ENCODE data around the gene CHERP. TPM values are rescaled to one million over a fixed set of nuclear protein-coding genes. Genes with fewer than 3 reads are reported as not detected.
"Not testable (repeated sequence)": the region's sequence is repeated elsewhere in the genome, so short reads cannot be mapped to it uniquely, and the experiment has no call there.

CHERP gene
- total RNA-seq, 1 donor from 2014 or later: 19.7 TPM

DNA sequence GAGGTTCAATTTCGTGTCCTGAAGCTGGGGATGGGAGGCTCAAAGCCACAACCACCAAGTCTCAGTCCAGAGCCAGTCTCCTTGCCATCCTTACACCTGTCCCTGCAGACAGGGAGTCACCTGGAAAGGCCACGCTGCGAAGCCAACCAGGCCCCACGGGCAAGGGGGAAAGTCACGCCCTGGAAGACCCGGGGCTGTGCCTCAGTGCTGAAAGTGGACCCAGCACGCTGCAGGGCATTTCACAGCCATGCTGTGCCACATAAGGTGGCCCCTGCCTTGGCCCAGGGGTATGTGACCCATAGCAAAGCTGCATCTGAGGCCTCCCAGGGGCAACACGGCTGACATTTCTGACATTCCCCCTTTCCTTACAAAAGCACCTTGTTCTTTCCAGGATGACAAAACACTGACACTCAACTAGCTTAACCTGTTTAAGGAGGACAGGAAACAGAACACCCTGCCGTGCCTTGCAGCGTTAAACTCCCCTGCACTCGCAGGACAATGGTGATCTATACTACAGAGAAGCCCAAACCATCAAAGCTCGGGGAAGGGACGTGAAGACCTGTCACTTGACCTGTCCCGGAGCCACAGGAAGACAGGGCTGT lies 14.8 kb downstream of the CHERP start:
- DNase-seq: no peak
- ATAC-seq (ENCODE audit: poor library complexity): no peak
- intact Hi-C loops (cut with DNase I): no loop called here

DNA sequence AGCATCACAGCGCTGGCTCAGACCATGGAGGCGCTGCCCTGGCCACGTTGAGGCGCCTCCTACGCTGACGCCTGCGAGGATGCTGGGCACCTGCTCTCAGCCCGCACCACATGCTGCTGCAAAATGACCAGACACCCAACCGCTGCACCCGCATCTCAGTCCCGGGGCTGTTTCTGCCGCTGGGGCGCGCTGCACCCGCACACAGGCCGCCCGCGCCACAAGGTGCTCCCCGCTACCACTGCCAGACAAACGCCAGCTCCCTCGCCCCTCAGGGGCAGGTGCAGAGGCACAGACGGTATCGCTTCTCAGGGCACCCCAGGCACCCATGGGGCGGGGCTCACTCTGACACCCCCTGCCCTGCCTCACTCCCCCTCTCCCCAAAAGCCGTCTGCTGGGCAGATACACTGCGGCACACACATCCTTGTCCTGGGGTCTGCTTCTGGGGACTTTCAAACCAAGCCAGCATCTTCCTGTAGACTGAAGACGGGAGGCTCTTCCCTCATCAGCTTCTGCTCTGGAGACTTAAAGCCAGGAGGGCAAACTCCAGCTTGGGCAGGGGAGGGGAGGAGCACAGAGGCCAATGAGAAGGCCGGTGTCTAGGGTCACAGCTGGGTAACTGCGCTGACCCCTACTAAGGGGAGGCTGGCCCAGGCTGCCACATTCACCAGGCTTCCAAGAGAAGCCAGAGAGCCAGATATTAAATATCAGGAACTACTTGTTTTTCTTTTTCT lies 16.3 kb downstream of the CHERP start:
- intact Hi-C loops (cut with DNase I): no loop called here
- DNase-seq (no peak), ATAC-seq (ENCODE audit: poor library complexity) (no peak)

- no peak for ATAC-seq (ENCODE audit: poor library complexity)
- intact Hi-C loops (cut with DNase I): no loop called here
- no peak for DNase-seq
Observed at GRCh38 chr19:16524991-16525734, 17.1 kb downstream of the CHERP start.

DNA sequence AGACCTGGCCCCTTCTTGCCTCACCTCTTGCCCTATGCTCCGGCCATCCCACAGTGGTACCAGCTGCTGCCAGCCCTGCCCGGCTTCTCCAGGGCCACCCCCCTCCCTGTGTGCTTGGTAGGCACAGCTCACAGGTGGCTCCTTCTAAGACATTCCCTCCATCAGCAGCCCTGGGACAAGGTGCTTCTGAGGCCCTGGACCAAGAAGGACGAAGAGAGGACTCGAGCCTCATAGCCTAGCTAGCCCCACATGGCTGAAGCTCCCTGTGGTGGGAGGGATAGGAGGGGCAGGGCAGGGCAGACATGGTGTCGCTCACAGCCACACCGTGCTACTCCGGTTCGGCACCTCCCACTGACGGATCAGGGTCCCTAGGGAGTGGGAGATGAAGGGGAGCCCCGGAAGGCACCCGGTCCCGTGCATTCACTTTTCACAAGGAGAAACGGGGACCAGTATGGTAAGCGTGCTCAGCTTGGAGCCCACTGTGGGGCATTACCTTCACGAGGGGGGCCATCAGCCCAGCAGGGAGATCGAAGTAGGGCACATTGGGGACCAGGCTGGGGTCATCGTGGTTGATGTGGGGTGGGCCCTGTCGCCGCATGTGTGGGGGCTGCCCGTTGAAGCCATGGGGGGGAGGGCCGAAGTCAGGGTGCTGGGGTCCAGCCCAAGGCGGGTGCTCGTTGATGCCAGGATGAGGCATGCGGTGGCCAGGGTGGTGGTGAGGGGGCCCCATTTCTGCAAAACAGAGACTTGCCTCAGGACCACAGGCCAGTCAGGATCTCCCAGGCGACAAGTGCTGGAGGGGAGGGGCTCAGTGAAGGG lies 19.5 kb downstream of the CHERP start:
- intact Hi-C loops (cut with DNase I): no loop called here
- no peak for ATAC-seq (ENCODE audit: poor library complexity)

GRCh38 chr19:16521715-16522289 lies 20.4 kb downstream of the CHERP start:
- DNase-seq (no peak), ATAC-seq (ENCODE audit: poor library complexity) (no peak)
- intact Hi-C loops (cut with DNase I): no loop called here

More for the DNA sequence above, 19.5 kb downstream of the CHERP start:
- no peak for DNase-seq

GRCh38 chr19:16520986-16521624 lies 21.1 kb downstream of the CHERP start:
- intact Hi-C loops (cut with DNase I): no loop called here
- DNase-seq (no peak), ATAC-seq (ENCODE audit: poor library complexity) (no peak)

- DNase-seq (no peak), ATAC-seq (ENCODE audit: poor library complexity) (no peak)
- intact Hi-C loops (cut with DNase I): no loop called here
Observed at GRCh38 chr19:16520074-16520973, 21.9 kb downstream of the CHERP start.

DNA sequence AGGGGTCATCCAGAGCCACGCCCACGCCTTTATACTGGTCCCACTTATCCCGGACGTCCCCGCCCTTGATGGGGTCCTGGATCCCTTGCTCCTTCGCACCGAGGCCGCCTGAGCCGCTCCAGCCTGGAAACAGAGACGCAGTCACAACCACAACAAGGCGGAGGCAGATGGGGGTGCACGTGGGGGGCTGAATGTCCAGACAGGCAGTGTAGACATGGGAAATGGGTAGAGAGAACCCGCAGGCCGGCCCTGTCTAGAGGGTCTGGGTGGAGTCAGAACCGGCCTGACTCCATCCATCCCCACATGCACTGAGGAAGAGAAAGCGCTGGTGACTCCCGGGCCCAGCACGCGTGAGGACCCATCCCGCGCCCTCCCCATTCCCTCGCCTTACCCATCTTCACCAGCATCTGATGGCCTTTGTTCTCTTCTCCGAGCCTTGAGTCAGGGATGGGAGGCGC lies 23.0 kb downstream of the CHERP start:
- ATAC-seq (ENCODE audit: poor library complexity): no peak
- no peak for DNase-seq
- intact Hi-C loops (cut with DNase I): no loop called here

DNA sequence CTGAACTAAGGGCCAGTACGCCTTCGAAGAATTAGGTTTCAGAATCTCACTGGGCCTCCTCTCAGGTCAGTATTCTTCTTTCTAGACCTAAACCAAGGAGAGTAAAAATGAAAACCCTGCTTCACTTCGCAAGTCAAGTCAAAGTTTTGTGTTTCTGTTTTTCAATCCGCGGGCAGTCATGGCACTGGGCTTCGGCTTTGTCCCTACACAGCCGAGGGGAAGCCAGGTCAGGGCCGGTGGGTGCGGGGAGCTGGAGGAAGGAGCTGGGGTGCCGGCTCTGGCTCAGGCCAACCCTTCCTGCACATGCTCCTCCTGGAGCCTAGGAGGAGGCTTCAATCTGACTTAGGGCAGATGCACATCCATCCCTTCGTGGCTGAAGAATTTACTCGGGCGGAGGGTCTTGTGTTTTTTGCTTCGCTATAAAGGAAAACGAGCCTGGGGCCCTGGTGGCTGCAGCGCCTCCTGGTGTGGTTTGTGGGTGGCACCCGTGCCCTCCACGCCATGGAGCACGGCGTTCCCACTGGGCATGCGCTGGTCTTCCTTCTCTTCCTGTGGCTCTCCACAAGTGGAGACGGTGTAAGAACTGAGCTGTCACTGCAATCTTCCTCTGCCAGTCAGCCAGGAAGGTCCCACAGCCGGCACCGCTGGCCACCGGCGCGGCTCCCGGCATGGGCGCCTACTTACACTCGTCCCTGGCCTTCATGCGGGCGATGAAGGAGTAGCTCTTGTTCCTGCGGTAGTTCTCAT lies 23.6 kb downstream of the CHERP start:
- ATAC-seq (ENCODE audit: poor library complexity): no peak
- DNase-seq: no peak
- intact Hi-C loops (cut with DNase I): no loop called here

GRCh38 chr19:16518061-16518460 lies 24.2 kb downstream of the CHERP start:
- no peak for ATAC-seq (ENCODE audit: poor library complexity)
- intact Hi-C loops (cut with DNase I): no loop called here
- DNase-seq: no peak

DNA sequence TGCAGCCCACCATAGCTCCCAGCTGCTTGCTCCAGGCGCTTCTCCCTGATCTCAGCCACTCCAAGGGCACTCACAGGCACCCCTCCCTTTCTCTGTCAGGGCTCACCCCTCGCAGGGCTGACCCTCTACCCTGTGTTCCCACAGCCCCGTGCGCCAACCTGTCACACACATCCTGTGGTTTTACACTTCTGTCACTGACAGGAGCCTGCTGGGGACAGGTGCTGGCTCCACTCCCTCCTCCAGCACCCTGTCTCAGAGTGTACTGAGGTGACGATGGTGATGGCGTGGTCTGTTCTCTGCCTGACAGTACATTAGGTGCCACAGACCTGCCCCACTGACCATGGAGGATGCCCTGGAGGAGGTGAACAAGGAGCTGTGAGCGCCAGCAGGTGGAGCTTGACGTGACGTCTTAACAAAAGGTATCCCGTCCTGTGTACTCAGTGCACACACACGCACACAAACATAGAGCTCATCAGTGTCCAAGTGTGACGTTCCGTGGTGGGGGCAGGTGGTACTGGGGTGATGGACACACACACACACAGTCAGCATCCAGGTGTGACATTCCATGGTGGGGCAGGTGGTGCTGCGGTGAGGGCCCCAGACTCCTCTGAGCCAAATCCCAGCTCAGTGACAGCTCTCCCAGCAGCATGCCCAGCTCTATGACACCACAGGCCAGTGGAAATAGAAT lies 25.2 kb downstream of the CHERP start:
- intact Hi-C loops (cut with DNase I): no loop called here
- no peak for DNase-seq
- ATAC-seq (ENCODE audit: poor library complexity): no peak

GRCh38 chr19:16516381-16516780 lies 25.9 kb downstream of the CHERP start:
- intact Hi-C loops (cut with DNase I): no loop called here
- no peak for ATAC-seq (ENCODE audit: poor library complexity)
- no peak for DNase-seq

GRCh38 chr19:16514383-16515019 lies 27.7 kb downstream of the CHERP start:
- DNase-seq (no peak), ATAC-seq (ENCODE audit: poor library complexity) (no peak)
- intact Hi-C loops (cut with DNase I): no loop called here

- intact Hi-C loops (cut with DNase I); ATAC-seq (ENCODE audit: poor library complexity); DNase-seq: not testable (repeated sequence)
Observed at GRCh38 chr19:16512611-16513010, 29.6 kb downstream of the CHERP start.

All from Right ventricle myocardium superior (tissue), 1 donor.